Neural cell (in vitro differentiated cells): ENCODE results near the gene TTC39A. TPM values are rescaled to one million over a fixed set of nuclear protein-coding genes. Genes with fewer than 3 reads are reported as not detected.

ENCODE experiments used
- H2AFZ ChIP-seq: fragments of 200-600, 300-800 bp; sonication (generic), shearing (Covaris generic); 2 replicates; pipeline ENCODE4 v1.6.0; 2014; ENCODE audit warnings: low read depth, mild to moderate bottlenecking, antibody characterized with exemption, low read length, moderate library complexity
- H3F3A ChIP-seq: fragments of 200-600 bp; shearing (Covaris generic); 2 replicates; pipeline ENCODE4 v1.6.1; 2016; ENCODE audit warnings: mild to moderate bottlenecking, moderate library complexity, mixed read lengths, antibody characterized with exemption, low read length; ENCODE audit not compliant: insufficient read depth, poor library complexity, severe bottlenecking
- H3K27ac ChIP-seq: fragments of 200-600, 300-800 bp; sonication (generic), shearing (Covaris generic); 2 replicates; pipeline ENCODE4 v1.5.1; 2014; ENCODE audit warnings: mild to moderate bottlenecking, low read length, moderate library complexity
- H3K27me3 ChIP-seq: fragments of 300-800, 200-600 bp; sonication (generic), shearing (Covaris generic); 2 replicates; pipeline ENCODE4 v1.6.0; 2014; ENCODE audit warnings: mild to moderate bottlenecking, low read depth, low read length, moderate library complexity; ENCODE audit not compliant: insufficient read depth
- H3K36me3 ChIP-seq: fragments of 300-800, 200-600 bp; sonication (generic), shearing (Covaris generic); 2 replicates; pipeline ENCODE4 v1.5.1; 2014; ENCODE audit warnings: mild to moderate bottlenecking, antibody characterized with exemption, low read length, moderate library complexity; ENCODE audit not compliant: insufficient read depth
- H3K4me2 ChIP-seq: fragments of 300-800, 200-600 bp; sonication (generic), shearing (Covaris generic); 2 replicates; pipeline ENCODE4 v1.6.0; 2014; ENCODE audit warnings: mild to moderate bottlenecking, low read length
- H3K4me3 ChIP-seq: fragments of 300-800, 200-600 bp; sonication (generic), shearing (Covaris generic); 2 replicates; pipeline ENCODE4 v1.5.1; 2014; ENCODE audit warnings: mild to moderate bottlenecking, low read length, moderate library complexity
- H3K79me2 ChIP-seq: fragments of 200-600 bp; shearing (Covaris generic); replicated peaks from 2 replicates; pipeline ENCODE4 v1.6.0; 2014; ENCODE audit warnings: mild to moderate bottlenecking, low read length, moderate library complexity; ENCODE audit not compliant: insufficient read depth
- H3K9ac ChIP-seq: fragments of 300-800, 200-600 bp; sonication (generic), shearing (Covaris generic); 2 replicates; pipeline ENCODE4 v1.6.1; 2016; ENCODE audit warnings: mild to moderate bottlenecking, low read length, mixed read lengths
- H3K9me2 ChIP-seq: fragments of 200-600 bp; shearing (Covaris generic); 2 replicates; pipeline ENCODE4 v1.6.1; 2016; ENCODE audit warnings: mild to moderate bottlenecking, low read length, mixed read lengths; ENCODE audit not compliant: insufficient read depth
- H3K9me3 ChIP-seq: fragments of 200-600, 300-800 bp; sonication (generic), shearing (Covaris generic); 2 replicates; pipeline ENCODE4 v1.6.1; 2016; ENCODE audit warnings: mild to moderate bottlenecking, mixed run types, low read length, moderate library complexity, mixed read lengths
- H4K20me1 ChIP-seq: fragments of 200-600 bp; shearing (Covaris generic); 2 replicates; pipeline ENCODE4 v1.6.1; 2016; ENCODE audit warnings: mild to moderate bottlenecking, mixed run types; ENCODE audit not compliant: insufficient read depth
- CTCF ChIP-seq: fragments of 450-650 bp; IDR thresholded peaks from 2 replicates; pipeline ENCODE4 v1.5.1; 2014; ENCODE audit warnings: antibody characterized with exemption, mild to moderate bottlenecking, moderate library complexity; ENCODE audit not compliant: poor library complexity, severe bottlenecking
- EP300 ChIP-seq: fragments of 450-650 bp; conservative IDR thresholded peaks from 2 replicates; pipeline ENCODE4 v1.6.1; 2014; ENCODE audit warnings: antibody characterized with exemption, mild to moderate bottlenecking, moderate library complexity; ENCODE audit not compliant: poor library complexity, severe bottlenecking
- EZH2 ChIP-seq: fragments of 200-600, 300-800 bp; shearing (Covaris generic), sonication (generic); IDR thresholded peaks from 2 replicates; pipeline ENCODE4 v1.6.1; 2014; ENCODE audit warnings: antibody characterized with exemption, low read length, borderline replicate concordance, mild to moderate bottlenecking; ENCODE audit not compliant: insufficient read depth, poor library complexity, severe bottlenecking
- MXI1 ChIP-seq: fragments of 450-650 bp; conservative IDR thresholded peaks from 2 replicates; pipeline ENCODE4 v1.6.1; 2014; ENCODE audit warnings: antibody characterized with exemption, mild to moderate bottlenecking; ENCODE audit not compliant: poor library complexity, severe bottlenecking
- POLR2AphosphoS5 ChIP-seq: IDR thresholded peaks from 2 replicates; pipeline ENCODE4 v1.6.1; 2012
- RAD21 ChIP-seq: fragments of 450-650 bp; conservative IDR thresholded peaks from 2 replicates; pipeline ENCODE4 v1.6.1; 2014; ENCODE audit warnings: antibody characterized with exemption, mild to moderate bottlenecking, moderate library complexity
- REST ChIP-seq: IDR thresholded peaks from 2 replicates; pipeline ENCODE4 v1.6.1; 2012; ENCODE audit warnings: borderline replicate concordance
- SMC3 ChIP-seq: fragments of 450-650 bp; conservative IDR thresholded peaks from 2 replicates; pipeline ENCODE4 v1.6.1; 2014; ENCODE audit warnings: antibody characterized with exemption, mild to moderate bottlenecking, moderate library complexity; ENCODE audit not compliant: poor library complexity
- TAF1 ChIP-seq: IDR thresholded peaks from 2 replicates; pipeline ENCODE4 v1.6.1; 2012; ENCODE audit warnings: low read depth
- polyA plus RNA-seq: library from polyadenylated mRNA; depleted of rRNA; stranded (reverse); fragments of >200 nt; gene quantifications from 2 replicates; pipeline ENCODE4 v1.2.3, GENCODE V29; 2014

The TTC39A gene
- polyA plus RNA-seq, 1 donor from 2014 or later = 1.1 TPM

GRCh38 chr1:51284487-51284954, 45.8 kb downstream of the TTC39A start:
- Histone ChIP-seq H4K20me1 (no peaks in the 10 kb centered on the region), H3K4me2 (no peak overlapping the region), H3K9ac (no peak overlapping the region), H3K36me3 (no peaks in the 10 kb centered on the region), H3F3A (no peaks in the 10 kb centered on the region), H3K9me3 (no peaks in the 10 kb centered on the region), H2AFZ (no peak overlapping the region), H3K4me3 (no peak overlapping the region), H3K9me2 (no peaks in the 10 kb centered on the region), H3K27ac (no peak overlapping the region), H3K27me3 (no peaks in the 10 kb centered on the region), H3K79me2 (no peaks in the 10 kb centered on the region)
- TF ChIP-seq CTCF (no peak), REST (no peak), SMC3 (no peak), EZH2 (no peak), EP300 (no peak), RAD21 (no peak), MXI1 (no peak), TAF1 (no peak), POLR2AphosphoS5 (no peak)

GRCh38 chr1:51283979-51284378, 46.4 kb downstream of the TTC39A start:
- no peak for TF ChIP-seq POLR2AphosphoS5
- no peak for TF ChIP-seq EZH2
- TF ChIP-seq EP300 = no peak
- no peak for TF ChIP-seq TAF1
- TF ChIP-seq MXI1 = no peak
- TF ChIP-seq CTCF = no peak
- no peak for TF ChIP-seq REST
- no peak for TF ChIP-seq RAD21
- no peak for TF ChIP-seq SMC3
- Histone ChIP-seq H3K4me3 (no peak overlapping the region), H3K9me3 (no peaks in the 10 kb centered on the region), H3K27ac (no peak overlapping the region), H3K79me2 (no peaks in the 10 kb centered on the region), H2AFZ (no peak overlapping the region), H3K9ac (no peak overlapping the region), H3K36me3 (no peaks in the 10 kb centered on the region), H3K9me2 (no peaks in the 10 kb centered on the region), H4K20me1 (no peaks in the 10 kb centered on the region), H3F3A (no peaks in the 10 kb centered on the region), H3K27me3 (no peaks in the 10 kb centered on the region), H3K4me2 (no peak overlapping the region)
